Liver (tissue), 3 donors: ENCODE measurements around the gene GSK3B.

Experiments
- EGR1 ChIP-seq, 2 donors: IDR thresholded peaks; 2 replicates each; pipeline ENCODE4 v1.6.1; 2016 to 2018; ENCODE audit warnings: antibody characterized with exemption in 2 of 2, low read depth in 2 of 2
- FOXA1 ChIP-seq: IDR thresholded peaks from 2 replicates; pipeline ENCODE4 v1.6.1; 2016; ENCODE audit warnings: antibody characterized with exemption
- GABPA ChIP-seq, 2 donors: IDR thresholded peaks in 1 of 2; conservative IDR thresholded peaks in 1 of 2; 2 replicates each; pipeline ENCODE4 v1.6.1; 2016; ENCODE audit warnings: antibody characterized with exemption in 2 of 2, mild to moderate bottlenecking in 1 of 2, moderate library complexity in 1 of 2
- HNF4A ChIP-seq, 2 donors: conservative IDR thresholded peaks; 2 replicates each; pipeline ENCODE4 v1.6.1; 2016; ENCODE audit warnings: antibody characterized with exemption in 2 of 2, mild to moderate bottlenecking in 2 of 2
- NR2F2 ChIP-seq: IDR thresholded peaks from 2 replicates; pipeline ENCODE4 v1.6.1; 2016; ENCODE audit warnings: antibody characterized with exemption
- RAD21 ChIP-seq, 2 donors: IDR thresholded peaks; 2 replicates each; pipeline ENCODE4 v1.6.1; 2016; ENCODE audit warnings: antibody characterized with exemption in 2 of 2, mild to moderate bottlenecking in 2 of 2
- RXRA ChIP-seq, 2 donors: IDR thresholded peaks; 2 replicates each; pipeline ENCODE4 v1.6.1; 2017 to 2018; ENCODE audit warnings: antibody characterized with exemption in 2 of 2, mild to moderate bottlenecking in 1 of 2
- SP1 ChIP-seq: IDR thresholded peaks from 2 replicates; pipeline ENCODE4 v1.6.1; 2018; ENCODE audit warnings: antibody characterized with exemption, mild to moderate bottlenecking
- TAF1 ChIP-seq: conservative IDR thresholded peaks from 2 replicates; pipeline ENCODE4 v1.6.1; 2016; ENCODE audit warnings: antibody characterized with exemption, mild to moderate bottlenecking
- YY1 ChIP-seq: IDR thresholded peaks from 2 replicates; pipeline ENCODE4 v1.6.1; 2016; ENCODE audit warnings: antibody characterized with exemption, mild to moderate bottlenecking
- TF ChIP-seq, protein P1 (sequence below): fragments of 150-350 bp; IDR thresholded peaks from 2 replicates; pipeline ENCODE4 v1.5.1; 2017; ENCODE audit warnings: improper control_type of control experiment, low read depth, low read length; ENCODE audit not compliant: missing input control
- TF ChIP-seq, protein P2 (sequence below): IDR thresholded peaks from 2 replicates; pipeline ENCODE4 v1.6.1; 2016; ENCODE audit warnings: antibody characterized with exemption
- TF ChIP-seq, protein P3 (sequence below): IDR thresholded peaks from 2 replicates; pipeline ENCODE4 v1.6.1; 2016; ENCODE audit warnings: antibody characterized with exemption, mild to moderate bottlenecking
- TF ChIP-seq, protein P4 (sequence below): IDR thresholded peaks from 2 replicates; pipeline ENCODE4 v1.6.1; 2016; ENCODE audit warnings: antibody characterized with exemption
- donor health status: healthy.
- donor health status: healthy.

DNA sequence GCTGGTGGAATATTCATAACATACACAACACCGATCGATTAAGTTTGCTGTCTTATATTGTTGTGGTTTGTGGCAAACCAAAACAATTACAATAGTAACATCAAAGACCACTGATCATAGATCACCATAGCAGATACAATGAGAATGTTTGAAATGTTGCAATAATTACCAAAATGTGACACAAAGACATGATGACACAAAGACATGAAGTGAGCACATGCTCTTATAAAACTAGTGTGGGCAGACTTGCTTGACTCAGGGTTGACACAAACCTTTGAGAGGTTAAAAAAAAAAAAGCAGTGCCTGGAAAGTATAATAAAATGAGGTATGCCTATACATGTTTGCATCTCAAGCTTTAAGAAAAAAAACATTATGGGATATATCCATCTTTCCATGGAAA, 182.0 kb downstream of the GSK3B start:
- TF ChIP-seq, protein P1, sequence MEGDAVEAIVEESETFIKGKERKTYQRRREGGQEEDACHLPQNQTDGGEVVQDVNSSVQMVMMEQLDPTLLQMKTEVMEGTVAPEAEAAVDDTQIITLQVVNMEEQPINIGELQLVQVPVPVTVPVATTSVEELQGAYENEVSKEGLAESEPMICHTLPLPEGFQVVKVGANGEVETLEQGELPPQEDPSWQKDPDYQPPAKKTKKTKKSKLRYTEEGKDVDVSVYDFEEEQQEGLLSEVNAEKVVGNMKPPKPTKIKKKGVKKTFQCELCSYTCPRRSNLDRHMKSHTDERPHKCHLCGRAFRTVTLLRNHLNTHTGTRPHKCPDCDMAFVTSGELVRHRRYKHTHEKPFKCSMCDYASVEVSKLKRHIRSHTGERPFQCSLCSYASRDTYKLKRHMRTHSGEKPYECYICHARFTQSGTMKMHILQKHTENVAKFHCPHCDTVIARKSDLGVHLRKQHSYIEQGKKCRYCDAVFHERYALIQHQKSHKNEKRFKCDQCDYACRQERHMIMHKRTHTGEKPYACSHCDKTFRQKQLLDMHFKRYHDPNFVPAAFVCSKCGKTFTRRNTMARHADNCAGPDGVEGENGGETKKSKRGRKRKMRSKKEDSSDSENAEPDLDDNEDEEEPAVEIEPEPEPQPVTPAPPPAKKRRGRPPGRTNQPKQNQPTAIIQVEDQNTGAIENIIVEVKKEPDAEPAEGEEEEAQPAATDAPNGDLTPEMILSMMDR, result no peak
- TF ChIP-seq, protein P2, sequence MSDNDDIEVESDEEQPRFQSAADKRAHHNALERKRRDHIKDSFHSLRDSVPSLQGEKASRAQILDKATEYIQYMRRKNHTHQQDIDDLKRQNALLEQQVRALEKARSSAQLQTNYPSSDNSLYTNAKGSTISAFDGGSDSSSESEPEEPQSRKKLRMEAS, result no peak
- TF ChIP-seq RAD21 (IDR thresholded peaks at IDR 0.05), result no peak
- no peak for TF ChIP-seq SP1
- no peak for TF ChIP-seq TAF1
- no peak for TF ChIP-seq RXRA (IDR thresholded peaks at IDR 0.05)
- TF ChIP-seq, protein P3, sequence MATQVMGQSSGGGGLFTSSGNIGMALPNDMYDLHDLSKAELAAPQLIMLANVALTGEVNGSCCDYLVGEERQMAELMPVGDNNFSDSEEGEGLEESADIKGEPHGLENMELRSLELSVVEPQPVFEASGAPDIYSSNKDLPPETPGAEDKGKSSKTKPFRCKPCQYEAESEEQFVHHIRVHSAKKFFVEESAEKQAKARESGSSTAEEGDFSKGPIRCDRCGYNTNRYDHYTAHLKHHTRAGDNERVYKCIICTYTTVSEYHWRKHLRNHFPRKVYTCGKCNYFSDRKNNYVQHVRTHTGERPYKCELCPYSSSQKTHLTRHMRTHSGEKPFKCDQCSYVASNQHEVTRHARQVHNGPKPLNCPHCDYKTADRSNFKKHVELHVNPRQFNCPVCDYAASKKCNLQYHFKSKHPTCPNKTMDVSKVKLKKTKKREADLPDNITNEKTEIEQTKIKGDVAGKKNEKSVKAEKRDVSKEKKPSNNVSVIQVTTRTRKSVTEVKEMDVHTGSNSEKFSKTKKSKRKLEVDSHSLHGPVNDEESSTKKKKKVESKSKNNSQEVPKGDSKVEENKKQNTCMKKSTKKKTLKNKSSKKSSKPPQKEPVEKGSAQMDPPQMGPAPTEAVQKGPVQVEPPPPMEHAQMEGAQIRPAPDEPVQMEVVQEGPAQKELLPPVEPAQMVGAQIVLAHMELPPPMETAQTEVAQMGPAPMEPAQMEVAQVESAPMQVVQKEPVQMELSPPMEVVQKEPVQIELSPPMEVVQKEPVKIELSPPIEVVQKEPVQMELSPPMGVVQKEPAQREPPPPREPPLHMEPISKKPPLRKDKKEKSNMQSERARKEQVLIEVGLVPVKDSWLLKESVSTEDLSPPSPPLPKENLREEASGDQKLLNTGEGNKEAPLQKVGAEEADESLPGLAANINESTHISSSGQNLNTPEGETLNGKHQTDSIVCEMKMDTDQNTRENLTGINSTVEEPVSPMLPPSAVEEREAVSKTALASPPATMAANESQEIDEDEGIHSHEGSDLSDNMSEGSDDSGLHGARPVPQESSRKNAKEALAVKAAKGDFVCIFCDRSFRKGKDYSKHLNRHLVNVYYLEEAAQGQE, result no peak
- no peak for TF ChIP-seq YY1
- TF ChIP-seq GABPA (IDR thresholded peaks at IDR 0.05 in 1 of 2, conservative IDR thresholded peaks at IDR 0.05 in 1 of 2), result no peak
- TF ChIP-seq, protein P4, sequence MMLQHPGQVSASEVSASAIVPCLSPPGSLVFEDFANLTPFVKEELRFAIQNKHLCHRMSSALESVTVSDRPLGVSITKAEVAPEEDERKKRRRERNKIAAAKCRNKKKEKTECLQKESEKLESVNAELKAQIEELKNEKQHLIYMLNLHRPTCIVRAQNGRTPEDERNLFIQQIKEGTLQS, result no peak
- TF ChIP-seq HNF4A (conservative IDR thresholded peaks at IDR 0.05), result no peak
- TF ChIP-seq EGR1 (IDR thresholded peaks at IDR 0.05; ENCODE audit: low read depth in 2 of 2), result no peak
- TF ChIP-seq NR2F2, result no peak
- TF ChIP-seq FOXA1, result no peak
